Ecto neural progenitor cell (in vitro differentiated cells): ENCODE data around the gene RNF13.

Experiments used
- DNase-seq: peaks from one replicate; pipeline ENCODE4 v3.0.0-alpha.2; 2018; ENCODE audit warnings: low spot score

Gene RNF13

GRCh38 chr3:149999421-149999820, 186.4 kb downstream of the RNF13 start:
- no peak for DNase-seq

DNA sequence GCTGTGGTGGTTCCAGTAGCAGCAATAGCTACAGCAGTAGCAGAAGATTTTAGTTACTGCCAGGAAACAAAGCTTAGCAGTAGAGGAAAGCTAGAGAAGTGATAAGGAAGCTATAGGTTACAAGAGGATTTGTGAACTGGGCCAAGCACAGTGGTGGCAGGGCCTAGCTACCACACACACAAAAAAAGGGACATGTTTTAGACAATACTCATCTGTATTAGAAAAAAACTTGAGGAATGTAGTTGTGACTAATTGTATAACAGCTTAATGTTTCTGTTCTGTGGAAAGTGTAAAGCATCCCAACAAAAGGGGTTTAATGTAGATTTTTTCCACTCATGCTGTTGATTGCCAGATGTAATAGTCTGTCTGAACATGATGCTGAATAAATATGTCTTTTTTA, 187.6 kb downstream of the RNF13 start:
- no peak for DNase-seq

GRCh38 chr3:150005243-150006112, 192.5 kb downstream of the RNF13 start:
- no peak for DNase-seq

- DNase-seq = no peak
Observed at GRCh38 chr3:150006794-150007193, 193.8 kb downstream of the RNF13 start.
